Smooth muscle cell (in vitro differentiated cells): ENCODE data around the gene UCN. TPM values are rescaled to one million over a fixed set of nuclear protein-coding genes. Genes with fewer than 3 reads are reported as not detected.
A peak's percentile ranks its signal among the peaks of the same experiment; 100 is the strongest.

Experiments
- DNase-seq: peaks from one replicate; lab custom pipeline; 2025; ENCODE audit not compliant: unreplicated experiment; lab: John Stamatoyannopoulos, UW
- H2AFZ ChIP-seq: fragments of 200-600 bp; sonication (generic); 2 replicates; pipeline ENCODE4 v1.6.0; 2016; ENCODE audit warnings: antibody characterized with exemption, low read depth, mild to moderate bottlenecking
- H3F3A ChIP-seq: fragments of 200-600 bp; sonication (generic); 2 replicates; pipeline ENCODE4 v1.6.0; 2017; ENCODE audit warnings: antibody characterized with exemption, low read depth
- H3K27ac ChIP-seq: fragments of 200-600 bp; sonication (generic); 2 replicates; pipeline ENCODE4 v1.5.1; 2016; ENCODE audit warnings: low read depth, mild to moderate bottlenecking
- H3K27me3 ChIP-seq: fragments of 200-600 bp; sonication (generic); 2 replicates; pipeline ENCODE4 v1.6.1; 2016; ENCODE audit warnings: low read depth, mild to moderate bottlenecking
- H3K36me3 ChIP-seq: fragments of 200-600 bp; sonication (generic); 2 replicates; pipeline ENCODE4 v1.5.1; 2016; ENCODE audit warnings: low read depth
- H3K4me1 ChIP-seq: fragments of 200-600 bp; sonication (generic); 2 replicates; pipeline ENCODE4 v1.5.1; 2016; ENCODE audit warnings: low read depth
- H3K4me2 ChIP-seq: fragments of 200-600 bp; sonication (generic); 2 replicates; pipeline ENCODE4 v1.6.0; 2016; ENCODE audit warnings: mild to moderate bottlenecking
- H3K4me3 ChIP-seq: fragments of 200-600 bp; sonication (generic); 2 replicates; pipeline ENCODE4 v1.5.1; 2016; ENCODE audit warnings: mild to moderate bottlenecking
- H3K79me2 ChIP-seq: fragments of 200-600 bp; sonication (generic); 2 replicates; pipeline ENCODE4 v1.6.0; 2016; ENCODE audit warnings: low read depth, mild to moderate bottlenecking
- H3K9ac ChIP-seq: fragments of 200-600 bp; sonication (generic); 2 replicates; pipeline ENCODE4 v1.6.0; 2016; ENCODE audit warnings: low read depth
- H3K9me3 ChIP-seq: fragments of 200-600 bp; sonication (generic); replicated peaks from 2 replicates; pipeline ENCODE4 v1.5.1; 2016; ENCODE audit warnings: low read depth
- H4K20me1 ChIP-seq: fragments of 200-600 bp; sonication (generic); 2 replicates; pipeline ENCODE4 v1.6.0; 2016; ENCODE audit warnings: low read depth
- CTCF ChIP-seq: fragments of 200-600 bp; sonication (generic); IDR thresholded peaks from 2 replicates; pipeline ENCODE4 v1.5.1; 2017; ENCODE audit warnings: borderline replicate concordance, mild to moderate bottlenecking, antibody characterized with exemption; ENCODE audit not compliant: insufficient read depth, poor library complexity, severe bottlenecking
- WGBS: methylation state at CpG from one replicate; pipeline ENCODE4 v1.1.7; 2016; ENCODE audit warnings: low lambda C conversion rate; 5-methylcytosine and 5-hydroxymethylcytosine counted together
- polyA plus RNA-seq: library from polyadenylated mRNA; unstranded; fragments of >200 nt; fragmentation: Nextera tagmentation; extraction: Ambion mirVana; gene quantifications from 2 replicates; pipeline ENCODE4 v1.2.1, GENCODE V29; 2016
- total RNA-seq: library from RNA; depleted of rRNA; stranded (reverse); fragments of >200 nt; gene quantifications from 2 replicates; pipeline ENCODE4 v1.2.3, GENCODE V29; 2014

Gene UCN
- total and polyA plus RNA-seq, 2 experiments from 2014 or later, result 0.36 to 3.6 TPM

- H3K4me2 ChIP-seq, result no peak overlapping the region
- TF ChIP-seq CTCF, result no peak
- peaks cover 7% of the 10 kb centered on the region for H3K79me2 ChIP-seq
- peaks cover 24% of the 10 kb centered on the region for H3K4me1 ChIP-seq
- H3K9me3 ChIP-seq, result no peaks in the 10 kb centered on the region
- H3K4me3 ChIP-seq, result no peak overlapping the region
- H3K27me3 ChIP-seq, result no peaks in the 10 kb centered on the region
- no peak overlapping the region for H3K9ac ChIP-seq
- H3K27ac ChIP-seq, result no peak overlapping the region
- WGBS, result 98% methylated on average over 5 of the region's 5 CpGs
- DNase-seq, result no peak
- no peaks in the 10 kb centered on the region for H3K36me3 ChIP-seq
- H4K20me1 ChIP-seq, result no peaks in the 10 kb centered on the region
- no peak overlapping the region for H2AFZ ChIP-seq
- peaks cover 12% of the 10 kb centered on the region for H3F3A ChIP-seq
Measured at GRCh38 chr2:27324720-27325119, 16.5 kb upstream of the UCN start.

- Histone ChIP-seq H3K79me2 (peaks cover 7% of the 10 kb centered on the region), H4K20me1 (no peaks in the 10 kb centered on the region), H3K4me1 (peaks cover 24% of the 10 kb centered on the region), H2AFZ (peak overlapping the region; percentile 82), H3K9me3 (no peaks in the 10 kb centered on the region), H3K9ac (peak overlapping the region; percentile 98), H3K36me3 (no peaks in the 10 kb centered on the region), H3F3A (peaks cover 8% of the 10 kb centered on the region), H3K27me3 (no peaks in the 10 kb centered on the region), H3K4me3 (peak overlapping the region; percentile 70), H3K27ac (peak overlapping the region; percentile 92), H3K4me2 (peak overlapping the region; percentile 99)
- TF ChIP-seq CTCF, result no peak
- 40% methylated on average over 5 of the region's 5 CpGs for WGBS
- no peak for DNase-seq
Measured at GRCh38 chr2:27323596-27324285, 15.5 kb upstream of the UCN start.

- Histone ChIP-seq H3K4me1 (peaks cover 24% of the 10 kb centered on the region), H3K4me2 (peak within 1 kb of the TSS; percentile 99), H3K27ac (peak within 1 kb of the TSS; percentile 92), H3K27me3 (no peaks in the 10 kb centered on the region), H3K9ac (peak within 1 kb of the TSS; percentile 98), H4K20me1 (no peaks in the 10 kb centered on the region), H3K79me2 (peaks cover 7% of the 10 kb centered on the region), H3K4me3 (peak within 1 kb of the TSS; percentile 70), H3K36me3 (no peaks in the 10 kb centered on the region), H2AFZ (peak within 1 kb of the TSS; percentile 82), H3K9me3 (no peaks in the 10 kb centered on the region), H3F3A (peaks cover 8% of the 10 kb centered on the region)
- DNase-seq, result peak; percentile 52
- no peak for TF ChIP-seq CTCF
- 2% methylated on average over 39 of the region's 39 CpGs for WGBS
Measured at GRCh38 chr2:27322766-27323595, 14.7 kb upstream of the UCN start, which contains the start of gene MPV17. Gene MPV17, minus strand, starts transcription at chr2:27323097. Its CDS starts 580 bp downstream, at chr2:27322517.
